ENCODE results near the gene FLT1. TPM values are rescaled to one million over a fixed set of nuclear protein-coding genes. Genes with fewer than 3 reads are reported as not detected.

Gene FLT1
- total RNA-seq, 2 experiments from 2014 or later, result 7.7 to 8.2 TPM

GRCh38 chr13:28476919-28477708 is 17.8 kb downstream of the FLT1 start:
- intact Hi-C loops (cut with micrococcal nuclease), result no loop called here
- H3K36me3 Mint-ChIP-seq (ENCODE audit: low read depth), result no peaks in the 10 kb centered on the region
- ChIA-PET CTCF (no interaction called here), POLR2A (interaction anchor here (0.7 kb wide), 1 partner anchor 241 kb away, joined by 3 read pairs; no protein-coding TSS in a partner anchor)
- H3K27ac Mint-ChIP-seq, result no peak overlapping the region
- H3K9me3 Mint-ChIP-seq, result no peaks in the 10 kb centered on the region
- TF ChIP-seq CTCF (IDR thresholded peaks at IDR 0.05), result no peak
- H3K27me3 Mint-ChIP-seq, result no peaks in the 10 kb centered on the region
- no peak for DNase-seq
- ATAC-seq, result no peak
- H3K4me1 Mint-ChIP-seq (ENCODE audit: low read depth), result peaks cover 5% of the 10 kb centered on the region
- no peak overlapping the region for H3K4me3 Mint-ChIP-seq

GRCh38 chr13:28475916-28476725 is 18.8 kb downstream of the FLT1 start:
- no peak for ATAC-seq
- no peak overlapping the region for H3K27ac Mint-ChIP-seq
- H3K4me3 Mint-ChIP-seq, result no peak overlapping the region
- no peaks in the 10 kb centered on the region for H3K9me3 Mint-ChIP-seq
- no peaks in the 10 kb centered on the region for H3K27me3 Mint-ChIP-seq
- H3K36me3 Mint-ChIP-seq (ENCODE audit: low read depth), result no peaks in the 10 kb centered on the region
- CTCF ChIA-PET, result interaction anchor here (1.4 kb wide), 1 partner anchor 53 kb away, joined by 3 read pairs; no protein-coding TSS in a partner anchor
- peaks cover 5% of the 10 kb centered on the region for H3K4me1 Mint-ChIP-seq (ENCODE audit: low read depth)
- TF ChIP-seq CTCF (IDR thresholded peaks at IDR 0.05), result no peak
- no peak for DNase-seq
- intact Hi-C loops (cut with micrococcal nuclease), result no loop called here
- POLR2A ChIA-PET, result interaction anchor here (0.7 kb wide), 1 partner anchor 242 kb away, joined by 3 read pairs; no protein-coding TSS in a partner anchor

GRCh38 chr13:28474491-28475134 is 20.3 kb downstream of the FLT1 start:
- POLR2A ChIA-PET, result interaction anchor here (0.7 kb wide), 1 partner anchor 8 kb away, joined by 3 read pairs; no protein-coding TSS in a partner anchor
- intact Hi-C loops (cut with micrococcal nuclease), result no loop called here
- Mint-ChIP-seq H3K9me3 (no peaks in the 10 kb centered on the region), H3K27me3 (no peaks in the 10 kb centered on the region), H3K4me3 (no peak overlapping the region), H3K4me1 (ENCODE audit: low read depth) (peaks cover 5% of the 10 kb centered on the region), H3K27ac (no peak overlapping the region), H3K36me3 (ENCODE audit: low read depth) (no peaks in the 10 kb centered on the region)
- DNase-seq (no peak), ATAC-seq (no peak)
- CTCF ChIA-PET, result interaction anchor here (1.4 kb wide), 1 partner anchor 52 kb away, joined by 3 read pairs; no protein-coding TSS in a partner anchor
- no peak for TF ChIP-seq CTCF (IDR thresholded peaks at IDR 0.05)

GRCh38 chr13:28473044-28473443 is 21.9 kb downstream of the FLT1 start:
- ChIA-PET CTCF (no interaction called here), POLR2A (no interaction called here)
- DNase-seq (no peak), ATAC-seq (no peak)
- Mint-ChIP-seq H3K4me3 (no peak overlapping the region), H3K36me3 (ENCODE audit: low read depth) (no peaks in the 10 kb centered on the region), H3K9me3 (no peaks in the 10 kb centered on the region), H3K27me3 (no peaks in the 10 kb centered on the region), H3K4me1 (ENCODE audit: low read depth) (peaks cover 5% of the 10 kb centered on the region), H3K27ac (no peak overlapping the region)
- intact Hi-C loops (cut with micrococcal nuclease), result no loop called here
- TF ChIP-seq CTCF (IDR thresholded peaks at IDR 0.05), result no peak
